Upper lobe of right lung (tissue), 1 donor: ENCODE results near the gene SRSF8. TPM values are rescaled to one million over a fixed set of nuclear protein-coding genes. Genes with fewer than 3 reads are reported as not detected.

Experiments used
- ATAC-seq: fragments of 200-7000 bp; cut with Tn5 transposase; one replicate; pipeline ENCODE4 v1.9.1; 2020; ENCODE audit warnings: mild to moderate bottlenecking, moderate library complexity
- DNase-seq: peaks from one replicate; pipeline ENCODE4 v3.0.0-alpha.2; 2020
- H3K27ac ChIP-seq: fragments of 200-600 bp; one replicate; pipeline ENCODE4 v1.8.0; 2022
- H3K27me3 ChIP-seq: fragments of 200-600 bp; one replicate; pipeline ENCODE4 v1.8.0; 2022; ENCODE audit warnings: mild to moderate bottlenecking
- H3K36me3 ChIP-seq: fragments of 200-600 bp; one replicate; pipeline ENCODE4 v1.8.0; 2022
- H3K4me1 ChIP-seq: fragments of 200-600 bp; one replicate; pipeline ENCODE4 v1.8.0; 2022
- H3K4me3 ChIP-seq: fragments of 200-600 bp; one replicate; pipeline ENCODE4 v1.8.0; 2022; ENCODE audit warnings: mild to moderate bottlenecking
- H3K9me3 ChIP-seq: fragments of 200-600 bp; one replicate; pipeline ENCODE4 v1.8.0; 2022
- CTCF ChIP-seq: fragments of 200-600 bp; IDR thresholded peaks from one replicate; pipeline ENCODE4 v1.8.0; 2022; ENCODE audit warnings: antibody characterized with exemption
- intact Hi-C: fragments of 100-400 bp; cut with DNase I; formaldehyde crosslinking; loops from one replicate; pipeline ENCODE4 v1.11.0; 2022
- total RNA-seq: library from RNA; stranded (reverse); fragmentation: NEBNext Ultra II Directional; extraction: Animal tissue kit (Norgen Biotek cat#: 25700); gene quantifications from one replicate; pipeline ENCODE4 v1.2.1, GENCODE V29; 2021
- donor health status: DM: no; HTN: yes; CAD: no; lungs with severe emphysema.

Gene SRSF8
- total RNA-seq, 1 donor from 2014 or later = 42.2 TPM

DNA sequence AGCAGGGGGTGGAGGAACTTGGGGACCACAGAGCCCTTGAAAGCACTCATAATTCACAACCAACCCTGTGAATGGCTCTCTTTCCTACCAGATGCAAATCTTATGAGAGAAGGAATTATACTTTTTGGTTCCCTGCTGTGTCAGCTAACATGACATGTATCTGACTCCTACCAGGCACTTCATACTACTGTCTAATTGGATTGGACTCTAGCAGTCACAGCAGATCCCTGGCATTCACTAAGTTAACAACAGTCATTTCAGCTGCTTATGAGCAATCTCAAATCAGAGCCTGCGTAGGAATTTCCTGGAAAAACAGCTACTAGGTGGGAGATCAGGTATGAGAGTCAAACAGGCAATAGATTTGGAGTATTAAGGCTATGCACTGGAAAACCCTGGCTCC, 11.8 kb downstream of the SRSF8 start:
- Histone ChIP-seq H3K9me3 (no peaks in the 10 kb centered on the region), H3K27ac (no peak overlapping the region), H3K4me1 (peaks cover 36% of the 10 kb centered on the region), H3K36me3 (no peaks in the 10 kb centered on the region), H3K27me3 (no peaks in the 10 kb centered on the region), H3K4me3 (no peak overlapping the region)
- intact Hi-C loops = loop anchor here (10.0 kb wide), 1 partner anchor 66 kb away; no protein-coding TSS in a partner anchor
- TF ChIP-seq CTCF = no peak
- ATAC-seq = no peak
- no peak for DNase-seq

DNA sequence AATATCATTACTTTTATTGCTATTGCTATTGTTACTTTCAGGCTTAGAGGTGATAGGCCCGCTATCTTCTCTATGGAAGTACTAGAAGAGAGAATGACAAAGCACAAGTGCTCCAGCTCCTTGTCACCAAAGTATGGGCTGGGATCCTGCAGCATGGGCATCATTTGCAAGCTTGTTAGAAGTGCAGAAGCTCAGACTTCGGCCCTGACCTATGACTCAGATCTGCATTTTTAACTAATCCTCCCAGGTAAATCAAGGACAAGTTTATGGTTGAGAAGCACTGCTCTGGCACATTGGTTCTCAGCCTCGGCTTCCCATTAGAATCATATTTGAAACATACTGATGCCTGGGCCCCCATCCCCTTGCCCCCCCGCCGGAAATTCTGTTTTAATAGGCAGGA, 14.3 kb downstream of the SRSF8 start:
- ATAC-seq (no peak), DNase-seq (no peak)
- Histone ChIP-seq H3K4me1 (peaks cover 19% of the 10 kb centered on the region), H3K36me3 (no peaks in the 10 kb centered on the region), H3K9me3 (no peaks in the 10 kb centered on the region), H3K27ac (peak overlapping the region; percentile 63), H3K4me3 (no peak overlapping the region), H3K27me3 (no peaks in the 10 kb centered on the region)
- intact Hi-C loops = no loop called here
- TF ChIP-seq CTCF = no peak

- no peak overlapping the region for H3K4me3 ChIP-seq
- intact Hi-C loops = no loop called here
- ATAC-seq = peak; percentile 72
- H3K27ac ChIP-seq = peak overlapping the region; percentile 63
- peaks cover 15% of the 10 kb centered on the region for H3K4me1 ChIP-seq
- DNase-seq = no peak
- no peaks in the 10 kb centered on the region for H3K27me3 ChIP-seq
- no peak for TF ChIP-seq CTCF
- no peaks in the 10 kb centered on the region for H3K9me3 ChIP-seq
- H3K36me3 ChIP-seq = no peaks in the 10 kb centered on the region
Observed at GRCh38 chr11:95081412-95081811, 14.7 kb downstream of the SRSF8 start.

DNA sequence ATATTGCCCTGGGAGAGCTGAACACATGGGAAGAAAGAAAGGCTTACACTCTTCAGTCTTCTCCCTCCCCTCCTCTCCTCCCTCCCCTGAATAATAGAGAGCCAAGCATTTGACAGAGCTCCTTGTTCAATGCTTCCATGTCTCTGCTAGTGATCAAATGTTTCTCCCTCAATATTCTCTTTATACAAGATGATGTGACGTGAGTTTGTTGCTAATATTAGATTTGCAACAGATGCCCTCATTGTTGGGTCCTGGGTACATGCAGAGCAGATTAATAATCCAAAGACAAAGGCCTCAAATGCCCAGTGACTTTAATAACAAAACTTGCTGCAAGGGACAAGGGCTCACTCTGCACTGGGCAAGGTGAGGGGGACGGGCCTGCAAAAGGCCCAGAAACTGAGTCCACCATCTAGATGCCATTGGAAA, 15.9 kb downstream of the SRSF8 start:
- H3K27ac ChIP-seq = no peak overlapping the region
- no peaks in the 10 kb centered on the region for H3K9me3 ChIP-seq
- no peak for DNase-seq
- no peak for ATAC-seq
- TF ChIP-seq CTCF = no peak
- H3K4me1 ChIP-seq = peaks cover 8% of the 10 kb centered on the region
- intact Hi-C loops = no loop called here
- no peaks in the 10 kb centered on the region for H3K36me3 ChIP-seq
- H3K4me3 ChIP-seq = no peak overlapping the region
- H3K27me3 ChIP-seq = no peaks in the 10 kb centered on the region

GRCh38 chr11:95084509-95084908, 17.8 kb downstream of the SRSF8 start:
- Histone ChIP-seq H3K27me3 (no peaks in the 10 kb centered on the region), H3K9me3 (no peaks in the 10 kb centered on the region), H3K4me1 (peaks cover 5% of the 10 kb centered on the region), H3K27ac (no peak overlapping the region), H3K36me3 (no peaks in the 10 kb centered on the region), H3K4me3 (no peak overlapping the region)
- ATAC-seq = no peak
- intact Hi-C loops = no loop called here
- TF ChIP-seq CTCF = no peak
- no peak for DNase-seq
